Measurements from ENCODE around the gene EIF5A. TPM values are rescaled to one million over a fixed set of nuclear protein-coding genes. Genes with fewer than 3 reads are reported as not detected.

The EIF5A gene
- total and polyA plus RNA-seq, 9 of the 15 experiments (the other 6 are each of a cell fraction or from before 2014, with no cell fraction given): 22.9 to 1,163 (median 772) TPM

GRCh38 chr17:7262192-7262934, 45.1 kb upstream of the EIF5A start, which contains the start of gene CLDN7:
Gene CLDN7, minus strand, starts transcription at chr17:7262478. Its CDS starts 435 bp downstream, at chr17:7262043.
- ChIA-PET CTCF (ENCODE audit: low intra/inter-chr PET ratio) (no interaction called here), POLR2A (no interaction called here)
- Histone ChIP-seq H4K20me1 (replicated peaks; ENCODE audit: control insufficient read depth, insufficient read depth, low read length) (no peaks in the 10 kb centered on the region), H3K4me1 (replicated peaks in 1 of 2; ENCODE audit: control insufficient read depth in 2 of 2, insufficient read depth in 2 of 2, low read length in 2 of 2) (peaks cover 10 to 35% of the 10 kb centered on the region in 2 experiments; a peak in 4 of 5 replicates), H3K4me3 (peak within 1 kb of the TSS; percentile 47), H3K79me2 (ENCODE audit: control insufficient read depth, insufficient read depth, low read length) (no peaks in the 10 kb centered on the region), H3K4me2 (ENCODE audit: insufficient read depth, low read length) (peak within 1 kb of the TSS; percentile 95), H3K9me3 (replicated peaks; ENCODE audit: control insufficient read depth, insufficient read depth, low read depth, low read length) (no peaks in the 10 kb centered on the region), H2AFZ (ENCODE audit: low read depth, low read length) (peak within 1 kb of the TSS; percentile 97), H3K9me1 (ENCODE audit: control insufficient read depth, insufficient read depth, low read length) (no peaks in the 10 kb centered on the region), H3K36me3 (ENCODE audit: control insufficient read depth, insufficient read depth, low read length) (peaks cover 28% of the 10 kb centered on the region; the same call in 2 of the 3 replicates), H3K27ac (ENCODE audit: extremely low read depth, low read depth, low read length) (peak within 1 kb of the TSS; percentile 70), H3K9ac (ENCODE audit: insufficient read depth in 1 of 2, low read depth in 2 of 2, low read length in 2 of 2) (peak within 1 kb of the TSS; percentile 63 to 89), H3K27me3 (ENCODE audit: control insufficient read depth in 2 of 2, insufficient read depth in 2 of 2, low read length in 2 of 2) (no peaks in the 10 kb centered on the region)
- 90% methylated on average over 10 of the region's 64 CpGs for WGBS (ENCODE audit: insufficient coverage, low coverage, missing lambda C conversion rate)
- ATAC-seq (peak; percentile 10; the same call in 2 of the 3 replicates), DNase-seq (ENCODE audit: extremely low read depth in 1 of 4, low spot score in 3 of 4) (peak in 1 of 4 experiments; percentile 14), FAIRE-seq (no peak)
- in situ Hi-C loops (cut with MboI) (no loop called here), intact Hi-C loops (cut with micrococcal nuclease) (no loop called here)
- BruUV-seq (replicated peaks): TSS peak; percentile 81
- no peak for TF ChIP-seq SNAPC5 (CRISPR knock-in tag; IDR thresholded peaks at IDR 0.05)
- TF ChIP-seq ATF7 (IDR thresholded peaks at IDR 0.05): no peak
- no peak for TF ChIP-seq PTTG1 (tag; IDR thresholded peaks at IDR 0.05; ENCODE audit: low read depth)
- TF ChIP-seq ZNF239 (CRISPR knock-in tag; IDR thresholded peaks at IDR 0.05): no peak
- no peak for TF ChIP-seq KDM1A (IDR thresholded peaks at IDR 0.05)
- no peak for TF ChIP-seq PURB (CRISPR knock-in tag; IDR thresholded peaks at IDR 0.05; ENCODE audit: low read depth)
- TF ChIP-seq GABPA (tag; conservative IDR thresholded peaks at IDR 0.05; ENCODE audit: low read depth): no peak
- no peak for TF ChIP-seq ATF2 (CRISPR knock-in tag; IDR thresholded peaks at IDR 0.05)
- no peak for TF ChIP-seq MTA1 (IDR thresholded peaks at IDR 0.05; ENCODE audit: borderline replicate concordance)
- TF ChIP-seq ZNF785 (CRISPR knock-in tag; IDR thresholded peaks at IDR 0.05): no peak
- no peak for TF ChIP-seq HMGN3 (IDR thresholded peaks at IDR 0.05; ENCODE audit: borderline replicate concordance, extremely low read depth, insufficient read length, low read depth, low read length)
- TF ChIP-seq HDAC1 (IDR thresholded peaks at IDR 0.05): no peak
- 0 out of 2 replicates have a peak, but pooled peaks have one; percentile 35 for TF ChIP-seq ZBTB1 (CRISPR knock-in tag; IDR thresholded peaks at IDR 0.05; ENCODE audit: borderline replicate concordance, low read depth)
- TF ChIP-seq PPARD (CRISPR knock-in tag; IDR thresholded peaks at IDR 0.05): no peak
- TF ChIP-seq POLR2G (IDR thresholded peaks at IDR 0.05; ENCODE audit: low read depth, low read length): peak; percentile 50
- no peak for TF ChIP-seq HBP1 (CRISPR knock-in tag; IDR thresholded peaks at IDR 0.05)
- TF ChIP-seq HSF4 (CRISPR knock-in tag; IDR thresholded peaks at IDR 0.05; ENCODE audit: borderline replicate concordance): no peak
- TF ChIP-seq, protein P1, sequence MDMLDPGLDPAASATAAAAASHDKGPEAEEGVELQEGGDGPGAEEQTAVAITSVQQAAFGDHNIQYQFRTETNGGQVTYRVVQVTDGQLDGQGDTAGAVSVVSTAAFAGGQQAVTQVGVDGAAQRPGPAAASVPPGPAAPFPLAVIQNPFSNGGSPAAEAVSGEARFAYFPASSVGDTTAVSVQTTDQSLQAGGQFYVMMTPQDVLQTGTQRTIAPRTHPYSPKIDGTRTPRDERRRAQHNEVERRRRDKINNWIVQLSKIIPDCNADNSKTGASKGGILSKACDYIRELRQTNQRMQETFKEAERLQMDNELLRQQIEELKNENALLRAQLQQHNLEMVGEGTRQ (CRISPR knock-in tag; IDR thresholded peaks at IDR 0.05): no peak
- no peak for TF ChIP-seq CAMTA2 (CRISPR knock-in tag; conservative IDR thresholded peaks at IDR 0.05)
- no peak for TF ChIP-seq ZNF77 (CRISPR knock-in tag; IDR thresholded peaks at IDR 0.05)
